ENCODE data around the gene CDH15.

The CDH15 gene

DNA sequence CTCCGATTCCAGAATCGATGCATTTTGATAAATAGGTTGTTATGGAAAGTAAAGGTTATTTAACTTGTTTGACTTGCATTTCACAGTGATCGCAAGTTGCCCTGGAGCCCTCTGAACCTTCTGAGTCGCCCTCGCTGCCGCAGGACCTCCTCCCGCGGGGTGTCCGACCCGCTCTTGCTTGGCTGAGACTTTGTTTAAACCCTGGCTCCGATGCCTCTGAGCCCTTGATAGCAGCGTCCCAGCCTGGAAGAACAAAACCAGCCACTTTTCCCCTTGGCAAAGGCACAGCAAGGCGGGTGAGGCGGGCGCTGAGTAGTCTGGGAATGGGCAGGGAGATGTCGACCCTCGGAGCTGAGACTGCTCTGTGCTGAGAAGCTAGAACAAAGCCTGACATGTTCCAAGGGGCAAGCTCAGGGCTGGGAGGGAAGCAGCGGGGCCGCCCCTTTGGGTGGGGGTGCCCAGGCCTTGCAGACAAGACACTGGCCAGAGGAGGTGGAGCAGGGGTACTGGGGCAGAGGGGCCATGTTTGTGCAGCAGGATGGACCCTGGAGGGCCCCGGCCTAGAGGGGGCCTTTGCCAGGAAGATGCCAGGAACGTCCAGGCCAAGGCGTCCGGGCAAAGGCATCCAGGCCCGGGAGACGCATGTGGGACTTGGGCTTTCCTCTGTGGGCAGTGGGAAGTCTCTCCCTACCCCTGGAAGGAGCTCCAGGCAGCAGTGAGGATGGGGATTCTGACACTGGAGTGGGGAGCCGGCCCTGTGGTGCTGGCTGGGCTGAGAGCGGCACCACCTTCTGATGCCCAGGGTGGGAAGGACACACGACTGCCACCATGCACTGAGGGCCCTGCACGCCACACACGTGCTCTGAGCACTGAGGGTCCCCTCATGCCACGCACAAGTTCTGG is 30.3 kb upstream of the CDH15 start:
- no peak for DNase-seq (ENCODE audit: low read depth in 2 of 2)

GRCh38 chr16:89141884-89142267 is 29.7 kb upstream of the CDH15 start:
- no peak for DNase-seq (ENCODE audit: low read depth in 2 of 2)

DNA sequence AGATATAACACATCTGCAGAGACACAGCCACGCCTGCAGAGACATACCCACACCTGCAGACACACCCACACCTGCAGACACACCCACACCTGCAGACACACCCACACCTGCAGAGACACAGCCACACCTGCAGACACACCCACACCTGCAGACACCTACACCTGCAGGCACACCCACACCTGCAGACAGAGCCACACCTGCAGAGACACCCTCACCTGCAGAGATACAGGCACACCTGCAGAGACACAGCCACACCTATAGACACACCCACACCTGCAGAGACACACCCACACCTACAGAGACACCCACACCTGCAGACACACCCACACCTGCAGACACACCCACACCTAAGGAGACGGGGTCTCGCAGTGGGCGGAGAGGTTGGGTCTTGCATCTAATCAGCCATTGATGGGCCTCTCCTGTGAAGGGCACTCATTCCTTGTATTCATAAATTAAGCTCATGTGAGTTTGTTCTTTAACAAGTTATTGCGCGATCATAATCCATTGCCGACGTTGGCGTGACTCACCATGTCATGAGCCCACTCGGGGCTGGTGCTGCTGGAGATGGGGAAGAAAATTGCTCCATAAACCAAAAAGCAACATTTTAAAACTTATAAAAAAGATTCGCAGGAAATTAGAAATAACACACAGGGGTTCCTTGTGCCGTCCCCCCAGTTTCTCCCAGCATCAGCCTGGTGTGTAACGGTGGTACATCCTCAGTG is 28.9 kb upstream of the CDH15 start:
- no peak for DNase-seq (ENCODE audit: low read depth in 2 of 2)

DNA sequence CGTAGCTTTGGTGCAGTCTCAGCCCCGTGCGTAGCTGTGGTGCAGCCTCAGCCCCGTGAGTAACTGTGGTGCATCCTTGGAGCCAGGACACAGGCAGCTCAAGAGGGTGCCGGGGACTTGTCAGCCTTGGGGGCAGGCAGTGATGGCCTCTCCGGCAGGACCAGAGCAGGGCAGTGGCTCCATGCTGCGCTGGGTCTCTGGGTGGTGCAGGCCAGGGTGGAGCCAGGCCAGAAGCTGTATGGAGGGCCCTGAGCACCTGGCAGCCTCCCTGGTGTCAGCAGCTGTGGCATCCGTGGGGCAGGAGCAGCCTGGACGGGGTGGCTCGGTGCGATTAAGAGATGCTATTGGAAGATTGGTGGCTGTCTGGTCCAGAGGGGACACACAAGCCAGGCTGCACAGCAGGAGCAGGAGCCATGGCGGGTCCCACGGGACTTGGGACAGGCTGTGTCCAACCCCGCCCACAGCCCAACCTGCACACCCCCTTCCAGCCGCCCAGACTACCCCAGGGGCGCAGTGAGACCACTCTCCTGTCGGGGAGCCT is 28.3 kb upstream of the CDH15 start:
- no peak for DNase-seq (ENCODE audit: low read depth in 2 of 2)

- no peak for DNase-seq (ENCODE audit: low read depth in 2 of 2)
Observed at GRCh38 chr16:89143911-89144675, 27.5 kb upstream of the CDH15 start.

- DNase-seq (ENCODE audit: low read depth in 2 of 2), result no peak
Observed at GRCh38 chr16:89144681-89145080, 26.9 kb upstream of the CDH15 start.

GRCh38 chr16:89145406-89146161 is 26.0 kb upstream of the CDH15 start:
- no peak for DNase-seq (ENCODE audit: low read depth in 2 of 2)

- no peak for DNase-seq (ENCODE audit: low read depth in 2 of 2)
Observed at GRCh38 chr16:89146211-89147005, 25.1 kb upstream of the CDH15 start.

GRCh38 chr16:89147085-89147817 is 24.3 kb upstream of the CDH15 start:
- DNase-seq (ENCODE audit: low read depth in 2 of 2), result no peak

GRCh38 chr16:89149386-89149785 is 22.2 kb upstream of the CDH15 start:
- DNase-seq (ENCODE audit: low read depth in 2 of 2), result no peak

GRCh38 chr16:89150090-89150835 is 21.3 kb upstream of the CDH15 start:
- DNase-seq (ENCODE audit: low read depth in 2 of 2), result no peak

GRCh38 chr16:89150981-89151380 is 20.6 kb upstream of the CDH15 start:
- DNase-seq (ENCODE audit: low read depth in 2 of 2), result no peak

DNA sequence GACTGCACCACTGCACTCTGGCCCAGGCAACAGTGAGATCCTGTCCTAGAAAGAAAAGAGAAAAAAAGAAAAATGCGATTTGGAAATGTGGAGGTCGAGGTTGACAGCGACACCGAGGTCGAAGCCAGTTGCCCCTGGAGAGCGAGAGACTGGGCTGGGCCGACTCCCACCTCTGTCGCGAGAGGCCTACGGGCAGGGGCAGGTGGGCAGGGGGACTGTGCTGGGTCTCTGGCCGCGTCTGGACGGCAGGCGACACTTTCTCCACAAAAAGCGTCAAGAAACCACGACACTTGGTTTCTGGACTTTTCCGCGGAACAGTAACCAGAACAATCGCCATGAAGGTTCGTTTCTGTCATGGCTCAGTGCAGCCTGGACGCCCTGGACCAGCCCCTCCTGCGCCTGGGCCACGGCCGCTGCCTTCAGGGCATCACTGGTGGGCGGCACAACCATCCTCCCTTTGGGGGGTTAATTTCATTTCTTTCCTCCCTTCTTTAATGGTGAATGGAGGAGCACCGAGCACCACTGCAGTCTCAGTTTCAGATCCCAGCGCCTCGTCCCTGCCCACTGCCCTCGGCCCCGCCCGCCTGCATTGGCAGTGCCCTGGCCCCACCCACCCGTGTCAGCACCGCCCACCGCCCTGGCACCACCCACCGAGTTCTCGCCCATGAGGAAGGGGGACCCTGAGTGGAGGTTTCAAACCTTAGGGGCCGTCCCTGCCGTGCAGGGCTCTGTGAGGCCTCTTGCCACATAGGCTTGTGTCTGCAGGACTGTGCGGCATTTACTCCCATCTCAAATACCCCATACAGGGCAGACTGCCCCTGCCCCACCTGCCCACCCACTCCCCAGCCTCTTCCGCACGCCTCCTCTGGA is 18.5 kb upstream of the CDH15 start:
- DNase-seq (ENCODE audit: low read depth in 2 of 2), result no peak

DNA sequence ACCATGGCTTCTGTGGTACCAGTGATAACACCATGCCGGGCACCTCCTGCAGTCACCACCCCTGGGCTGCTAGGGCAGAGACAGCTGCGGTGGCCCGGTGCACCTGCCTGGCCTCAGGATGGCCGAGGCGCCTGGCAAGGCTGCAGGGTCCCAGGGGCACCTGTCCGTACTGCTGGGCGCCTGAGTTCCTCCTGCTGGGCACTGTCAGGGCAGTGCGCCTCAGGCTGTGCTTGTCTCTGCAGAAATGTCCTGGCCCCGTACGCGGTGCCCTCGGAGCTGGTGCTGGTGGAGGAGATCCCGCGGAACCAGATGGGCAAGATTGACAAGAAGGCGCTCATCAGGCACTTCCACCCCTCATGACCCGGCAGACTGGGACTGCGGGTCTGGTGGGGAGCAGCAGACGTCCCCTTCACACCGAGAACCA is 17.7 kb upstream of the CDH15 start:
- DNase-seq (ENCODE audit: low read depth in 2 of 2), result no peak

- DNase-seq (ENCODE audit: low read depth in 2 of 2), result no peak
Observed at GRCh38 chr16:89154390-89155183, 17.0 kb upstream of the CDH15 start.

DNA sequence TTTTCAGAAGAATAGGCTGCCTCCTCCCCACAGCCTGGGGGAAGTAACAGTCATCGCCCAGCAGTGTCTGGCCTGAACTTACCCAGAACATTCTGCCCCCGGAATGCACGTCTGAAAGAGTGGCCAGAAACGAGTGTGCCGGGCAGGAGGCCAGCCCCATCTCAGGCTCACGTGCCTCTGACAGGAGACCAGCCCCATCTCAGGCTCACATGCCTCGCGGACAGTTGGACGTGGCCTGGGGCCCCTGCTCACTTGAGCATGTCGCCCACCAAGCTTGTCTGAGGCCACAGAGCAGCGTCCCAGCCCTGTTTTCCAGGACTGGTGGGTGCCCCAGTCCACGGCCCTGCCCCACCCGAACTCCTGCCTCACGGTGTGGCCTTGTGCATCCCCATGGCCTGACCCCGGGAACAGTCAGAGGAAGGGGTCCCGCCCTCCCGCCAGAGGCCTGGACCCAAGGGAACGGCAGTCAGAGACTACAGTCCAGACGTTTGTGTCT is 16.3 kb upstream of the CDH15 start:
- DNase-seq (ENCODE audit: low read depth in 2 of 2), result no peak
